Lower leg skin (tissue), 3 donors: ENCODE measurements around the gene SYT2.

Experiments
- POLR2A ChIP-seq, 2 donors: fragments of 450-650 bp; IDR thresholded peaks; one replicate each; pipeline ENCODE4 v1.6.1; 2016 to 2017; ENCODE audit warnings: antibody characterized with exemption in 2 of 2, mild to moderate bottlenecking in 1 of 2, moderate library complexity in 1 of 2
- TF ChIP-seq, protein P1 (sequence below), 3 donors: fragments of 450-650 bp; IDR thresholded peaks; one replicate each; pipeline ENCODE4 v1.5.1; 2016; ENCODE audit warnings: antibody characterized with exemption in 3 of 3, mild to moderate bottlenecking in 3 of 3, moderate library complexity in 2 of 3

DNA sequence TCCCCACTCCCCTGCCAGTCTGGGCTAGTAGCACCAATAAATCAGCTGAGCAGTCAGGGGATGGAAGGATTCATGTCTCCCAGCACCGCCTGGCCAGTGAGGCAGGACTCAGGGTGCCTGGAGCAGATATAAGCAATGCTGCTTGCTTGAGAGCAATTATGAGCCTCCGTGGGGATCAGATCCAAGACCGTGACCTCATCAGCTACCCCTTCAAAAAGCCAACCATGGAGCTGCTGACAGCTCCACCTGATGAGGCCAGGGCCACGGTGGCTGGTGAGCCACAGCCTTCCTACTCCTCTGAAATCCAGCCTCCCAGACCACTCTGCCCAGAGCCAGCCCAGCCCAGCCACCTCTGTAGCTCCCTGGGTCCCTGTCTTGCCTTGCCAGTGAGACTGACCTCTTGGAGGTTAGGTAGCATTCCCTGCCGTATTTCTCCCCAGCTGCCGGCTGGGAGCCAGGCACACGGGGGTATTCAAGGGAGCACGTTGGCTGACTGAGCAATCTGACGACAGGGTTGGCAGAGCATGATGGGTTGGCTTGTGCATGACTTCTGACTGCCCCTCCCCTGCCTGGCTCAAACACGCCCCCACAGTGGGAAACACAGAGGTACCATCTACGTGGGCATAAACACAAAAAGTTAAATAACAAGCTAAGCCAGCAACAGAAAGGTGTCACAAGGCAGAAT lies 28.4 kb downstream of the SYT2 start:
- TF ChIP-seq, protein P1, sequence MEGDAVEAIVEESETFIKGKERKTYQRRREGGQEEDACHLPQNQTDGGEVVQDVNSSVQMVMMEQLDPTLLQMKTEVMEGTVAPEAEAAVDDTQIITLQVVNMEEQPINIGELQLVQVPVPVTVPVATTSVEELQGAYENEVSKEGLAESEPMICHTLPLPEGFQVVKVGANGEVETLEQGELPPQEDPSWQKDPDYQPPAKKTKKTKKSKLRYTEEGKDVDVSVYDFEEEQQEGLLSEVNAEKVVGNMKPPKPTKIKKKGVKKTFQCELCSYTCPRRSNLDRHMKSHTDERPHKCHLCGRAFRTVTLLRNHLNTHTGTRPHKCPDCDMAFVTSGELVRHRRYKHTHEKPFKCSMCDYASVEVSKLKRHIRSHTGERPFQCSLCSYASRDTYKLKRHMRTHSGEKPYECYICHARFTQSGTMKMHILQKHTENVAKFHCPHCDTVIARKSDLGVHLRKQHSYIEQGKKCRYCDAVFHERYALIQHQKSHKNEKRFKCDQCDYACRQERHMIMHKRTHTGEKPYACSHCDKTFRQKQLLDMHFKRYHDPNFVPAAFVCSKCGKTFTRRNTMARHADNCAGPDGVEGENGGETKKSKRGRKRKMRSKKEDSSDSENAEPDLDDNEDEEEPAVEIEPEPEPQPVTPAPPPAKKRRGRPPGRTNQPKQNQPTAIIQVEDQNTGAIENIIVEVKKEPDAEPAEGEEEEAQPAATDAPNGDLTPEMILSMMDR (IDR thresholded peaks at IDR 0.05): no peak
- TF ChIP-seq POLR2A (IDR thresholded peaks at IDR 0.05): no peak
